ENCODE results near the gene RAP1B.

Gene RAP1B

GRCh38 chr12:68612202-68612601 is 1.5 kb downstream of the RAP1B start:
- DNase-seq, result no peak

GRCh38 chr12:68612697-68613096 is 2.0 kb downstream of the RAP1B start:
- no peak for DNase-seq

- DNase-seq, result no peak
These were observed 2.7 kb downstream of the RAP1B start for GRCh38 chr12:68613209-68613904.

GRCh38 chr12:68614105-68614679 is 3.5 kb downstream of the RAP1B start:
- no peak for DNase-seq

GRCh38 chr12:68614769-68615168 is 4.1 kb downstream of the RAP1B start:
- no peak for DNase-seq

GRCh38 chr12:68617160-68617926 is 6.6 kb downstream of the RAP1B start:
- no peak for DNase-seq

GRCh38 chr12:68619541-68619940 is 8.8 kb downstream of the RAP1B start:
- DNase-seq, result no peak

- no peak for DNase-seq
These were observed 10.1 kb downstream of the RAP1B start for GRCh38 chr12:68620519-68621471.

GRCh38 chr12:68621472-68622081 is 10.9 kb downstream of the RAP1B start:
- no peak for DNase-seq

GRCh38 chr12:68622250-68622649 is 11.6 kb downstream of the RAP1B start:
- DNase-seq, result no peak

- no peak for DNase-seq
These were observed 12.4 kb downstream of the RAP1B start for GRCh38 chr12:68623059-68623458.

GRCh38 chr12:68623984-68624383 is 13.3 kb downstream of the RAP1B start:
- no peak for DNase-seq

GRCh38 chr12:68624933-68625332 is 14.2 kb downstream of the RAP1B start:
- DNase-seq, result no peak

GRCh38 chr12:68627673-68628319 is 17.1 kb downstream of the RAP1B start:
- DNase-seq, result no peak

- DNase-seq, result no peak
These were observed 18.0 kb downstream of the RAP1B start for GRCh38 chr12:68628698-68629097.

- DNase-seq, result no peak
These were observed 19.4 kb downstream of the RAP1B start for GRCh38 chr12:68630050-68630449.

GRCh38 chr12:68630598-68630997 is 19.9 kb downstream of the RAP1B start:
- DNase-seq, result no peak

GRCh38 chr12:68631227-68631626 is 20.5 kb downstream of the RAP1B start:
- DNase-seq, result no peak

- DNase-seq, result no peak
These were observed 21.8 kb downstream of the RAP1B start for GRCh38 chr12:68632486-68632885.

- no peak for DNase-seq
These were observed 23.2 kb downstream of the RAP1B start for GRCh38 chr12:68633614-68634558.

- DNase-seq, result no peak
These were observed 25.6 kb downstream of the RAP1B start for GRCh38 chr12:68636268-68636667.

Data from activated T-cell treated with anti-CD3 and anti-CD28 coated beads, Interleukin-2, amount 50 U/mL, for 1 hour (primary cell).